Upper lobe of right lung (tissue), 1 donor: Measurements from ENCODE around the gene HSF2BP. TPM values are rescaled to one million over a fixed set of nuclear protein-coding genes. Genes with fewer than 3 reads are reported as not detected.

ENCODE experiments used
- ATAC-seq: fragments of 200-7000 bp; cut with Tn5 transposase; one replicate; pipeline ENCODE4 v1.9.1; 2020; ENCODE audit warnings: mild to moderate bottlenecking, moderate library complexity
- DNase-seq: peaks from one replicate; pipeline ENCODE4 v3.0.0-alpha.2; 2020
- H3K27ac ChIP-seq: fragments of 200-600 bp; one replicate; pipeline ENCODE4 v1.8.0; 2022
- H3K27me3 ChIP-seq: fragments of 200-600 bp; one replicate; pipeline ENCODE4 v1.8.0; 2022; ENCODE audit warnings: mild to moderate bottlenecking
- H3K36me3 ChIP-seq: fragments of 200-600 bp; one replicate; pipeline ENCODE4 v1.8.0; 2022
- H3K4me1 ChIP-seq: fragments of 200-600 bp; one replicate; pipeline ENCODE4 v1.8.0; 2022
- H3K4me3 ChIP-seq: fragments of 200-600 bp; one replicate; pipeline ENCODE4 v1.8.0; 2022; ENCODE audit warnings: mild to moderate bottlenecking
- H3K9me3 ChIP-seq: fragments of 200-600 bp; one replicate; pipeline ENCODE4 v1.8.0; 2022
- intact Hi-C: fragments of 100-400 bp; cut with DNase I; formaldehyde crosslinking; loops from one replicate; pipeline ENCODE4 v1.11.0; 2022
- total RNA-seq: library from RNA; stranded (reverse); fragmentation: NEBNext Ultra II Directional; extraction: Animal tissue kit (Norgen Biotek cat#: 25700); gene quantifications from one replicate; pipeline ENCODE4 v1.2.1, GENCODE V29; 2021
- TF ChIP-seq, protein P1 (sequence below): fragments of 200-600 bp; IDR thresholded peaks from one replicate; pipeline ENCODE4 v1.8.0; 2022; ENCODE audit warnings: antibody characterized with exemption
- donor health status: DM: no; HTN: yes; CAD: no; lungs with severe emphysema.

Gene HSF2BP
- total RNA-seq, 1 donor from 2014 or later, result 0.41 TPM

DNA sequence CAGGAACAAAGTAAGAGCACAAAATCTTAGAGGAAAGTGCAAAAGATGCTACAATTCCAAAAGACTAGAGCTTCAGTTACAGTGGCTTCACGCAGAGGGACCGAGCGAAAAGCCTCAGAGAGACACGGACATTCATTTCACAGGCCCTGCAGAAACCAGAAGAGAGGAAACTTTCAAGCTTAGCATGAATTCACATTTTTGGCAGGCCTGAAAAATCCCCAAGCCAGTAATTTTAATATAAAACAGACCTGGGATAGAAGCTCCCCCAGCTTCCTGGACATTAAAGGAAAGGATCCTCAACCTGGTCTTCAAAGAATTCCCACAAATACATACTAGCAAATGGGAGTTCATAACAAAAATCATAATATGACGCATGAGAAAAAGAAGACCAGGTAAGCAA, 66.2 kb downstream of the HSF2BP start:
- DNase-seq (no peak), ATAC-seq (no peak)
- TF ChIP-seq, protein P1, sequence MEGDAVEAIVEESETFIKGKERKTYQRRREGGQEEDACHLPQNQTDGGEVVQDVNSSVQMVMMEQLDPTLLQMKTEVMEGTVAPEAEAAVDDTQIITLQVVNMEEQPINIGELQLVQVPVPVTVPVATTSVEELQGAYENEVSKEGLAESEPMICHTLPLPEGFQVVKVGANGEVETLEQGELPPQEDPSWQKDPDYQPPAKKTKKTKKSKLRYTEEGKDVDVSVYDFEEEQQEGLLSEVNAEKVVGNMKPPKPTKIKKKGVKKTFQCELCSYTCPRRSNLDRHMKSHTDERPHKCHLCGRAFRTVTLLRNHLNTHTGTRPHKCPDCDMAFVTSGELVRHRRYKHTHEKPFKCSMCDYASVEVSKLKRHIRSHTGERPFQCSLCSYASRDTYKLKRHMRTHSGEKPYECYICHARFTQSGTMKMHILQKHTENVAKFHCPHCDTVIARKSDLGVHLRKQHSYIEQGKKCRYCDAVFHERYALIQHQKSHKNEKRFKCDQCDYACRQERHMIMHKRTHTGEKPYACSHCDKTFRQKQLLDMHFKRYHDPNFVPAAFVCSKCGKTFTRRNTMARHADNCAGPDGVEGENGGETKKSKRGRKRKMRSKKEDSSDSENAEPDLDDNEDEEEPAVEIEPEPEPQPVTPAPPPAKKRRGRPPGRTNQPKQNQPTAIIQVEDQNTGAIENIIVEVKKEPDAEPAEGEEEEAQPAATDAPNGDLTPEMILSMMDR, result no peak
- Histone ChIP-seq H3K36me3 (no peaks in the 10 kb centered on the region), H3K9me3 (no peaks in the 10 kb centered on the region), H3K27me3 (no peaks in the 10 kb centered on the region), H3K4me1 (no peaks in the 10 kb centered on the region), H3K4me3 (no peak overlapping the region), H3K27ac (no peak overlapping the region)
- intact Hi-C loops, result no loop called here

DNA sequence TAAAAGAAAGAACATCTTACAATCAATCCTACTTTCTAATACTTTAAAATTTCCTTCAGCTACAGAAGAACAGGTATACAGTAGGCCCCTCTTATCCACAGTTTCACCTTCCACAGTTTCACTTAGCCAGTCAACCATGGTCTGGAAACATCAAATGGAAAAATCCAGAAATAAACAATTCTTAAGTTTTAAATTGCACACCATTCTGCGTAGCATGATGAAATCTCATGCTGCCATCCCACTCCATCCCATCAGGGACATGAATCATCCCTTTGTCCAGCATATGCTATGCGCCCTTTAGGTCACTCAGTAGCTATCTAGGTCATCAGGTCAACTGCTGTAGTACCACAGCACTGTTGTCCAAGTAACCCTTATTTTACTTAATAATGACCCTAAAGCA, 67.7 kb downstream of the HSF2BP start:
- Histone ChIP-seq H3K27me3 (no peaks in the 10 kb centered on the region), H3K4me3 (no peak overlapping the region), H3K36me3 (no peaks in the 10 kb centered on the region), H3K27ac (no peak overlapping the region), H3K4me1 (peaks cover 6% of the 10 kb centered on the region), H3K9me3 (no peaks in the 10 kb centered on the region)
- peak; percentile 70 for ATAC-seq
- TF ChIP-seq, protein P1, result no peak
- DNase-seq, result no peak
- intact Hi-C loops, result no loop called here

DNA sequence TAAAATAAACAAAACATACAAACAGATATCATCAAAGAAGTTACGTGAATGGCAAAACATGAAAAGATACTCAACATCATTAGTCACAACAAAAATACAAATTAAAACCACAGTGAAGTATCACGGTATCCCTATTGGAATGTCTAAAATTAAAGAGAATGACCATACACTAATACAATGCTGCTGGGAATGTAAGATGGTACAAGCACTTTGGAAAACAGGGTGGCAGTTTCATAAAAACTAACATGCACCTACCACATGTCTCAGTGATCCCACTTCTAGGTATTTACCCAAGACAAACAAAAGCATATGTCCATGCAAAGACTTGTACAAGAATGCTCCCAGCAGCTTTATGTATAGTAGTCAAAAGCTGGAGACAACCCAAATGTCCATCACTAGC, 69.1 kb downstream of the HSF2BP start:
- TF ChIP-seq, protein P1, result no peak
- ATAC-seq, result no peak
- DNase-seq, result no peak
- H3K36me3 ChIP-seq, result no peaks in the 10 kb centered on the region
- no peaks in the 10 kb centered on the region for H3K9me3 ChIP-seq
- intact Hi-C loops, result no loop called here
- no peak overlapping the region for H3K27ac ChIP-seq
- no peaks in the 10 kb centered on the region for H3K27me3 ChIP-seq
- no peak overlapping the region for H3K4me3 ChIP-seq
- H3K4me1 ChIP-seq, result peaks cover 16% of the 10 kb centered on the region

DNA sequence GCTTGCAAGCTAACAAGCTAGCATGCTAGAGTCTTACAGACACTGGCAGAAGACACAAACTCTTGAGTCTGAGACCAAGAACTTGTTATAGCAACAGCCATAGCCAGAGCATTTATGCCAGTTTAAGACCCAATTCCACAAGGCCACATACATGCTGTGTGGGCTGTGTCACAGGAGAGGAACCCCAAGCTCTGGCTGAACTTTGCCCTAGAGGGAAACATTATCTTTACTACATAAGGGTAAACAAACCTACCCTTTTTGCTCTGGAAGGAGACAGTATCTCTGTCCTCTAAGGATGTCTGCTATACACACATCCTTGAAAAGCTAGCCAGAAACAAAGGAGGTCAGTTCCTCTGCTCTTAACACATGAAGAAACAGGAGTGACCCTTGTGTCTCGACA, 70.3 kb downstream of the HSF2BP start:
- H3K4me1 ChIP-seq, result peaks cover 18% of the 10 kb centered on the region
- H3K4me3 ChIP-seq, result no peak overlapping the region
- no peaks in the 10 kb centered on the region for H3K36me3 ChIP-seq
- DNase-seq (no peak), ATAC-seq (no peak)
- TF ChIP-seq, protein P1, result no peak
- H3K27me3 ChIP-seq, result no peaks in the 10 kb centered on the region
- no peak overlapping the region for H3K27ac ChIP-seq
- no peaks in the 10 kb centered on the region for H3K9me3 ChIP-seq
- intact Hi-C loops, result no loop called here

DNA sequence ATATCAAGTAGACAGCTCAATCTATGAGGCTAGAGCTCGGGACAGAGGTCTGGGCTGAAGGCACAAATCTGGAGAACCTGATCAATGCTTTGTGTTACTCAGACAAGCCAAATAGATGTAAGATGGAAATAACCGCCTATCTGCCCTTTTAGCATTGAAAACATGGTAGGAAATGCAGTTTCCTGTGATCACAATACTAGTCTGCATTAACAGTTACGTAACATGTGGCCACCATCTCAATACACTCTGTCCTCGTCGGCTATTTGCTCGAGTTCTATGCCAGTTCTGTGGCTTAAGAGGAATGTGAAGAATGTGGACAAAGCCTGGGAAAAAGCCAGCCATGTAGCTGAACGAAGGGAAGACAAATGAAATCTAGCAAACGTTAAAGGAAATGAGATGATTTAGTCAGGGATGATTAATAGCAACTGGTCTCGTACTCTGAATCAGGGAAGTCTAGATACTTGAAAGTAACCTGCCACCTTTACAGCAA, 73.3 kb downstream of the HSF2BP start:
- DNase-seq, result no peak
- intact Hi-C loops, result no loop called here
- peak overlapping the region; percentile 81 for H3K27ac ChIP-seq
- H3K4me3 ChIP-seq, result no peak overlapping the region
- no peaks in the 10 kb centered on the region for H3K9me3 ChIP-seq
- ATAC-seq, result peak; percentile 97
- H3K27me3 ChIP-seq, result no peaks in the 10 kb centered on the region
- H3K36me3 ChIP-seq, result no peaks in the 10 kb centered on the region
- peaks cover 18% of the 10 kb centered on the region for H3K4me1 ChIP-seq
- TF ChIP-seq, protein P1, result no peak

DNA sequence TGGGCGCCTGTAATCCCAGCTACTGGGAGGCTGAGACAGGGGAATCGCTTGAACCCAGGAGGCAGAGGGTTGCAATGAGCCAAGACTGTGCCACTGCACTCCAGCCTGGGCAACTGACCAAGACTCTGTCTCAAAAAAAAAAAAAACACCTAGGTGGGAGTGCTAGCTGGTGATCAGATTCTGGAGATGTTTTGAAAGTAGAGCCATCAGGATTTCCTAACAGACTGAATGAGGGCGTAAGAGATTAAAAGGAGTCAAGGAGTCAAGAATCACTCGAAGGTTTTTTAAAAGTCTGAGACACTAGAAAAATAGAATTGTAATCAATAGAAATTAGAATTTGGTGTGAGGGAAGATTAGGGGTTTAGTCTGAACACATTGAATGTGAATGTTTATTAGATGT, 73.8 kb downstream of the HSF2BP start:
- ATAC-seq, result peak; percentile 30
- TF ChIP-seq, protein P1, result no peak
- H3K27me3 ChIP-seq, result no peaks in the 10 kb centered on the region
- no peaks in the 10 kb centered on the region for H3K9me3 ChIP-seq
- no peaks in the 10 kb centered on the region for H3K36me3 ChIP-seq
- H3K27ac ChIP-seq, result peak overlapping the region; percentile 81
- no peak overlapping the region for H3K4me3 ChIP-seq
- intact Hi-C loops, result no loop called here
- H3K4me1 ChIP-seq, result peaks cover 18% of the 10 kb centered on the region
- no peak for DNase-seq
